ENCODE measurements around the gene INAFM2.

INAFM2 gene

GRCh38 chr15:40372981-40373380 is 49.5 kb downstream of the INAFM2 start:
- DNase-seq (ENCODE audit: extremely low read depth, low read depth) = no peak
- TF ChIP-seq CTCF (IDR thresholded peaks at IDR 0.05; ENCODE audit: low read depth, low read length) = no peak

Data from AG09319 (cell line).